HFFc6 (cell line): Measurements from ENCODE around the gene MARCHF6. TPM values are rescaled to one million over a fixed set of nuclear protein-coding genes. Genes with fewer than 3 reads are reported as not detected.
A peak's percentile ranks its signal among the peaks of the same experiment; 100 is the strongest.
"Not testable (repeated sequence)": the region's sequence is repeated elsewhere in the genome, so short reads cannot be mapped to it uniquely, and the experiment has no call there.

Experiments used
- DNase-seq: peaks from one replicate; pipeline ENCODE4 v3.0.0-alpha.2; 2018
- H3K27ac Mint-ChIP-seq: 2 replicates; pipeline ENCODE4 v1.8.0; 2020; ENCODE audit warnings: mild to moderate bottlenecking, mixed read lengths
- H3K27me3 Mint-ChIP-seq: 2 replicates; pipeline ENCODE4 v1.8.0; 2021; ENCODE audit warnings: mild to moderate bottlenecking, moderate library complexity, mixed read lengths; ENCODE audit not compliant: insufficient read depth
- H3K36me3 Mint-ChIP-seq: 2 replicates; pipeline ENCODE4 v1.8.0; 2021; ENCODE audit warnings: low read depth, mixed read lengths
- H3K4me1 Mint-ChIP-seq: 2 replicates; pipeline ENCODE4 v1.8.0; 2020; ENCODE audit warnings: low read depth, mixed read lengths
- H3K4me3 Mint-ChIP-seq: 2 replicates; pipeline ENCODE4 v1.8.0; 2020; ENCODE audit warnings: mild to moderate bottlenecking, moderate library complexity, mixed read lengths
- H3K9me3 Mint-ChIP-seq: 2 replicates; pipeline ENCODE4 v1.8.0; 2020; ENCODE audit warnings: mild to moderate bottlenecking, mixed read lengths
- CTCF ChIP-seq: fragments of 200-600 bp; sonication (generic); IDR thresholded peaks from 2 replicates; pipeline ENCODE4 v1.5.0; 2021; ENCODE audit warnings: antibody characterized with exemption, mild to moderate bottlenecking
- total RNA-seq, 6 experiments: library from RNA; stranded (reverse); fragmentation: NEBNext Ultra II Directional; extraction: Animal tissue kit (Norgen Biotek cat#: 25700); gene quantifications; 2 replicates in 1 of 6; 3 replicates in 5 of 6; pipeline ENCODE4 v1.2.3, GENCODE V29; 2021

Gene MARCHF6
- total RNA-seq, 6 experiments from 2014 or later = 129 to 194 (median 156) TPM

GRCh38 chr5:10381803-10382202 lies 28.3 kb downstream of the MARCHF6 start:
- 0 out of 2 replicates have a peak overlapping the region, but pooled peaks have one; percentile 31 for H3K27ac Mint-ChIP-seq
- DNase-seq = no peak

DNA sequence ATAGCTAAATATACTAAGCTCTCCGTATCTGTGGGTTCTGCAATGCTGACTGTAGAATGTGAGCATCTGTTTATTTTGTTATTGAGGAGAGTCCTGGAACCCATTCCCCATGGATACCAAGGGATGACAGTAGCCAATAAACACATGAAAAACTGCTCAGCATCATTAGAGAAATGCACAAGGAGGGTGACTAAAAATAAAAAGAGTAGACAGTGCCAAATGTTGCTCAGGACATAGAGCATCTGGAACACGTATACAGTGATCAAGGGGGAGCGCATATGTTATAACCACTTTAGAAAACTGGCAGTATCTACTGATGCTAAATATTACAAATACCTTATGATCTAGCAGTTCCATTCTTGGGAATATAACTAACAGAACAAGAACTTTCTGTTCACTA lies 31.0 kb downstream of the MARCHF6 start:
- no peak for TF ChIP-seq CTCF
- H3K27ac Mint-ChIP-seq = peak overlapping the region; percentile 22; the same call in 1 of the 2 replicates
- H3K27me3 Mint-ChIP-seq = no peaks in the 10 kb centered on the region; the same call in 1 of the 2 replicates
- H3K36me3 Mint-ChIP-seq = peaks cover 56% of the 10 kb centered on the region
- H3K9me3 Mint-ChIP-seq = no peaks in the 10 kb centered on the region
- DNase-seq = no peak
- H3K4me1 Mint-ChIP-seq = peaks cover 55% of the 10 kb centered on the region
- H3K4me3 Mint-ChIP-seq = no peak overlapping the region

More at GRCh38 chr5:10381803-10382202, 28.3 kb downstream of the MARCHF6 start:
- peaks cover 56% of the 10 kb centered on the region for H3K4me1 Mint-ChIP-seq
- H3K4me3 Mint-ChIP-seq = no peak overlapping the region
- no peak for TF ChIP-seq CTCF
- H3K36me3 Mint-ChIP-seq = peaks cover 51% of the 10 kb centered on the region
- no peaks in the 10 kb centered on the region for H3K9me3 Mint-ChIP-seq
- no peaks in the 10 kb centered on the region; the same call in 1 of the 2 replicates for H3K27me3 Mint-ChIP-seq

GRCh38 chr5:10387690-10388089 lies 34.2 kb downstream of the MARCHF6 start:
- Mint-ChIP-seq H3K9me3 (no peaks in the 10 kb centered on the region), H3K36me3 (peaks cover 53% of the 10 kb centered on the region), H3K27me3 (peaks cover 5% of the 10 kb centered on the region; the same call in 1 of the 2 replicates), H3K27ac (peak overlapping the region; percentile 65), H3K4me1 (peaks cover 44% of the 10 kb centered on the region), H3K4me3 (peak overlapping the region; percentile 28; the same call in 1 of the 2 replicates)
- no peak for TF ChIP-seq CTCF
- peak; percentile 60 for DNase-seq

DNA sequence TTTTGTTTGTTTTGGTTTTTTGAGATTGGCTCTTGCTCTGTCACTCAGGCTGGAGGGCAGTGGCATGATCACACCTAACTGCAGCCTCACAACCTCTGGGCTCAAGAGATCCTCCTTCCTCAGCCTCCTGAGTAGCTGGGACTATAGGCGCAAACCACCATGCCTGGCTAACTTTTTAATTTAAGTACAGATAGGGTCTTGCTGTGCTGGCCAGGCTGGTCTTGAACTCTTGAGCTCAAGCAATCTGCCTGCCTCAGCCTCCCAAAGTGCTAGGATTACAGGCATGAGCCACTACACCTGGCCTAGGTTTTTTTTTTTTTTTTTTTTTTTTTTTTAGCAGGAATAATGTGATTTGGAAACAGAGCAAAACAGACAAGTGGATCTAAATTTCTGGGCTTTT lies 37.6 kb downstream of the MARCHF6 start:
- DNase-seq = no peak
- no peak overlapping the region for H3K4me3 Mint-ChIP-seq
- peak overlapping the region; percentile 38; the same call in 1 of the 2 replicates for H3K27ac Mint-ChIP-seq
- H3K9me3 Mint-ChIP-seq = no peaks in the 10 kb centered on the region
- H3K4me1 Mint-ChIP-seq = peaks cover 35% of the 10 kb centered on the region
- H3K36me3 Mint-ChIP-seq = peaks cover 33% of the 10 kb centered on the region
- no peak for TF ChIP-seq CTCF
- H3K27me3 Mint-ChIP-seq = peaks cover 5% of the 10 kb centered on the region; the same call in 1 of the 2 replicates

DNA sequence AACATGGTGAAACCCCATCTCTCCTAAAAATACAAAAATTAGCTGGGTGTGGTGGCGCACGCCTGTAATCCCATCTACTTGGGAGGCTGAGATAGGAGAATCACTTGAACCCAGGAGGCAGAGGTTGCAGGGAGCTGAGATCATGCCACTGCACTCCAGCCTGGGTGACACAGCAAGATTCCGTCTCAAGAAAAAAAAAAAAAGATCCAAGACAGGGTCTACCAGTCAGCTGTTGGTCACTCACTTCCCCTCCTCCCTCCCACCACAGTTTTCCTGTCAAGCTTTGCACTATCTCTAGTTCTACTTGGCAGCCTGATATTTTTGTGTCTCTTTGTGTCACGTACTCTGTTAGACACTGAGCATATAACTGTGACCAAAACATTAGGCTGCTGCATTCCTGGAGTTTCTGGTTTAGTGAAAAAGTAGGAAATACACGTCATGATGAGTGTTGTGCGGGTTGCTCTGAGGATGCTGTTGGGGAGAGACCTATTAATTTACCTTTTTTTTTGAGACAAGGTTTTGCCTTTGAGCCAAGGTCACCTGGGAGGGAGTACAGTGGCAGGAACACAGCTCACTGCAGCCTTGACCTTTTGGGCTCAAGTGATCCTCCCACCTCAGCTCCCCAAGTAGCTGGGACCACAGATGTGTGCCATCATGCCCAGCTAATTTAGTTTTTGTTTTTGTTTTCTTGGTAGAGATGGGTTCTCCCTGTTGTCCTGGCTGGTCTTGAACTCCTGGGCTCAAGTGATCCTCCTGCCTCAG lies 39.3 kb downstream of the MARCHF6 start:
- H3K9me3 Mint-ChIP-seq, H3K27me3 Mint-ChIP-seq: not testable (repeated sequence)
- Mint-ChIP-seq H3K4me3 (peak overlapping the region; percentile 7; the same call in 1 of the 2 replicates), H3K36me3 (peaks cover 33% of the 10 kb centered on the region), H3K27ac (peak overlapping the region; percentile 77), H3K4me1 (peaks cover 29% of the 10 kb centered on the region)
- DNase-seq = peak; percentile 43

DNA sequence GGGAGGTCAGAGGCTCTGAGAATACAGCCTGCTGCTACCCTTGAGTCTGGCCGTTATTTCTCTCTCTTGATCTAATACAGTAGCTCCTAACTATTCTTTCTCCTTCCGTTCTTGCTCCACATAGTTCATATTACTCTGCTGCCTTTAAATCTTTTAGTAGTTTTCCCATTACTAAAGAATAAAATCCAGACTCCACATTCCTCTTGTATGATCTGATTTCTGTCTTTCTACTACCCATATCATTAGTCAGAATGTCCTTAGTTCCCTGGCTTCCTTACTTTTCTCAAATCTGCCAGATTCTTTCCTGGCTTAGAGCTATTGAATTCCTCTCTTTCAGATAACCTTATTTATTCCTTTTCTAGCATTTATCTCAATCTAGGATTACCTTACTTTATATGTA lies 40.0 kb downstream of the MARCHF6 start:
- Mint-ChIP-seq H3K27me3 (peaks cover 6% of the 10 kb centered on the region; the same call in 1 of the 2 replicates), H3K9me3 (no peaks in the 10 kb centered on the region), H3K4me3 (peak overlapping the region; percentile 7; the same call in 1 of the 2 replicates), H3K36me3 (peaks cover 31% of the 10 kb centered on the region), H3K27ac (peak overlapping the region; percentile 77), H3K4me1 (peaks cover 27% of the 10 kb centered on the region)
- TF ChIP-seq CTCF = no peak
- DNase-seq = peak; percentile 43
